Fibroblast of peridontal ligament (primary cell): ENCODE data around the gene MACROD2.
"Not testable (repeated sequence)": the region's sequence is repeated elsewhere in the genome, so short reads cannot be mapped to it uniquely, and the experiment has no call there.

ENCODE experiments used
- DNase-seq: peaks from one replicate; pipeline ENCODE4 v3.0.0-alpha.2; 2010; ENCODE audit errors: extremely low read depth

Gene MACROD2

GRCh38 chr20:16007962-16008361 lies 2012.6 kb downstream of the MACROD2 start:
- DNase-seq, result no peak

- no peak for DNase-seq
Observed at GRCh38 chr20:16011056-16011455, 2015.7 kb downstream of the MACROD2 start.

GRCh38 chr20:16011519-16011918 lies 2016.2 kb downstream of the MACROD2 start:
- DNase-seq, result no peak

- not testable (repeated sequence) for DNase-seq
Observed at GRCh38 chr20:16012934-16013333, 2017.6 kb downstream of the MACROD2 start.

GRCh38 chr20:16013631-16014030 lies 2018.3 kb downstream of the MACROD2 start:
- no peak for DNase-seq

GRCh38 chr20:16014436-16014835 lies 2019.1 kb downstream of the MACROD2 start:
- DNase-seq, result no peak

- no peak for DNase-seq
Observed at GRCh38 chr20:16017656-16018055, 2022.3 kb downstream of the MACROD2 start.

GRCh38 chr20:16018881-16019280 lies 2023.6 kb downstream of the MACROD2 start:
- DNase-seq, result no peak

GRCh38 chr20:16020971-16021370 lies 2025.7 kb downstream of the MACROD2 start:
- no peak for DNase-seq

- DNase-seq, result no peak
Observed at GRCh38 chr20:16025084-16025483, 2029.8 kb downstream of the MACROD2 start.

- DNase-seq, result no peak
Observed at GRCh38 chr20:16027686-16028085, 2032.4 kb downstream of the MACROD2 start.

GRCh38 chr20:16028923-16029322 lies 2033.6 kb downstream of the MACROD2 start:
- no peak for DNase-seq

- DNase-seq, result no peak
Observed at GRCh38 chr20:16030253-16030652, 2034.9 kb downstream of the MACROD2 start.

- no peak for DNase-seq
Observed at GRCh38 chr20:16035576-16035975, 2040.3 kb downstream of the MACROD2 start.

- no peak for DNase-seq
Observed at GRCh38 chr20:16036331-16036730, 2041.0 kb downstream of the MACROD2 start.

GRCh38 chr20:16040742-16041141 lies 2045.4 kb downstream of the MACROD2 start:
- DNase-seq, result no peak

- DNase-seq, result no peak
Observed at GRCh38 chr20:16042731-16043130, 2047.4 kb downstream of the MACROD2 start.

GRCh38 chr20:16043931-16044330 lies 2048.6 kb downstream of the MACROD2 start:
- DNase-seq, result no peak

- DNase-seq, result no peak
Observed at GRCh38 chr20:16048876-16049275, 2053.6 kb downstream of the MACROD2 start.

GRCh38 chr20:16049529-16050093 lies 2054.3 kb downstream of the MACROD2 start:
- no peak for DNase-seq

- no peak for DNase-seq
Observed at GRCh38 chr20:16050366-16050765, 2055.1 kb downstream of the MACROD2 start.

GRCh38 chr20:16051968-16052367 lies 2056.7 kb downstream of the MACROD2 start:
- DNase-seq, result no peak

- DNase-seq, result no peak
Observed at GRCh38 chr20:16052456-16052855, 2057.1 kb downstream of the MACROD2 start.

GRCh38 chr20:16054985-16055384 lies 2059.7 kb downstream of the MACROD2 start:
- DNase-seq, result no peak
